Neural progenitor cell (in vitro differentiated cells): ENCODE measurements around the gene FAM210B.

Experiments
- EZH2phosphoT487 ChIP-seq: fragments of 200-600 bp; sonication (generic); IDR thresholded peaks from 2 replicates; pipeline ENCODE4 v1.6.1; 2017; ENCODE audit warnings: antibody characterized with exemption
- TF ChIP-seq, protein P1 (sequence below): fragments of 200-600 bp; sonication (generic); IDR thresholded peaks from 2 replicates; pipeline ENCODE4 v1.5.1; 2017; ENCODE audit warnings: antibody characterized with exemption, mild to moderate bottlenecking

GRCh38 chr20:56395166-56395565 is 36.4 kb downstream of the FAM210B start:
- TF ChIP-seq, protein P1, sequence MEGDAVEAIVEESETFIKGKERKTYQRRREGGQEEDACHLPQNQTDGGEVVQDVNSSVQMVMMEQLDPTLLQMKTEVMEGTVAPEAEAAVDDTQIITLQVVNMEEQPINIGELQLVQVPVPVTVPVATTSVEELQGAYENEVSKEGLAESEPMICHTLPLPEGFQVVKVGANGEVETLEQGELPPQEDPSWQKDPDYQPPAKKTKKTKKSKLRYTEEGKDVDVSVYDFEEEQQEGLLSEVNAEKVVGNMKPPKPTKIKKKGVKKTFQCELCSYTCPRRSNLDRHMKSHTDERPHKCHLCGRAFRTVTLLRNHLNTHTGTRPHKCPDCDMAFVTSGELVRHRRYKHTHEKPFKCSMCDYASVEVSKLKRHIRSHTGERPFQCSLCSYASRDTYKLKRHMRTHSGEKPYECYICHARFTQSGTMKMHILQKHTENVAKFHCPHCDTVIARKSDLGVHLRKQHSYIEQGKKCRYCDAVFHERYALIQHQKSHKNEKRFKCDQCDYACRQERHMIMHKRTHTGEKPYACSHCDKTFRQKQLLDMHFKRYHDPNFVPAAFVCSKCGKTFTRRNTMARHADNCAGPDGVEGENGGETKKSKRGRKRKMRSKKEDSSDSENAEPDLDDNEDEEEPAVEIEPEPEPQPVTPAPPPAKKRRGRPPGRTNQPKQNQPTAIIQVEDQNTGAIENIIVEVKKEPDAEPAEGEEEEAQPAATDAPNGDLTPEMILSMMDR = no peak
- no peak for TF ChIP-seq EZH2phosphoT487
